GM19193 (cell line): ENCODE measurements around the gene HS3ST2.

Experiments used
- POLR2A ChIP-seq: IDR thresholded peaks from 4 replicates; pipeline ENCODE4 v1.6.1; 2011; ENCODE audit not compliant: insufficient read depth, insufficient read length; ENCODE audit errors: extremely low read depth

HS3ST2 gene

GRCh38 chr16:22886927-22887326, 73.0 kb downstream of the HS3ST2 start:
- no peak for TF ChIP-seq POLR2A

- TF ChIP-seq POLR2A = no peak
Measured at GRCh38 chr16:22887445-22887844, 73.5 kb downstream of the HS3ST2 start.

- TF ChIP-seq POLR2A = no peak
Measured at GRCh38 chr16:22888791-22889190, 74.8 kb downstream of the HS3ST2 start.

- TF ChIP-seq POLR2A = no peak
Measured at GRCh38 chr16:22890976-22891375, 77.0 kb downstream of the HS3ST2 start.

- no peak for TF ChIP-seq POLR2A
Measured at GRCh38 chr16:22897184-22897583, 83.2 kb downstream of the HS3ST2 start.

- no peak for TF ChIP-seq POLR2A
Measured at GRCh38 chr16:22898131-22898530, 84.2 kb downstream of the HS3ST2 start.

- no peak for TF ChIP-seq POLR2A
Measured at GRCh38 chr16:22898874-22899348, 84.9 kb downstream of the HS3ST2 start.

- TF ChIP-seq POLR2A = no peak
Measured at GRCh38 chr16:22900863-22901262, 86.9 kb downstream of the HS3ST2 start.

GRCh38 chr16:22901563-22901962, 87.6 kb downstream of the HS3ST2 start:
- TF ChIP-seq POLR2A = no peak

- no peak for TF ChIP-seq POLR2A
Measured at GRCh38 chr16:22903716-22904115, 89.8 kb downstream of the HS3ST2 start.

GRCh38 chr16:22912654-22913053, 98.7 kb downstream of the HS3ST2 start:
- TF ChIP-seq POLR2A = no peak

GRCh38 chr16:22915003-22915402, 101.0 kb downstream of the HS3ST2 start:
- no peak for TF ChIP-seq POLR2A

GRCh38 chr16:22923491-22923890, 109.5 kb downstream of the HS3ST2 start:
- no peak for TF ChIP-seq POLR2A

- TF ChIP-seq POLR2A = no peak
Measured at GRCh38 chr16:22924492-22924891, 110.5 kb downstream of the HS3ST2 start.

GRCh38 chr16:22926105-22926751, 112.3 kb downstream of the HS3ST2 start:
- no peak for TF ChIP-seq POLR2A

GRCh38 chr16:22927306-22927705, 113.3 kb downstream of the HS3ST2 start:
- no peak for TF ChIP-seq POLR2A

- TF ChIP-seq POLR2A = no peak
Measured at GRCh38 chr16:22928882-22929435, 115.0 kb downstream of the HS3ST2 start.

- TF ChIP-seq POLR2A = no peak
Measured at GRCh38 chr16:22929461-22929860, 115.5 kb downstream of the HS3ST2 start.
